AG10803 (cell line): ENCODE results near the gene SMYD5.

Experiments used
- DNase-seq: peaks from one replicate; pipeline ENCODE4 v3.0.0; 2010; ENCODE audit warnings: low read depth
- H3K4me3 ChIP-seq: 2 replicates; pipeline ENCODE4 v1.5.1; 2011; ENCODE audit warnings: mild to moderate bottlenecking, low read length, control low read depth
- CTCF ChIP-seq: conservative IDR thresholded peaks from 2 replicates; pipeline ENCODE4 v1.5.1; 2011; ENCODE audit warnings: mild to moderate bottlenecking, low read length, control low read depth, inconsistent platforms

The SMYD5 gene

DNA sequence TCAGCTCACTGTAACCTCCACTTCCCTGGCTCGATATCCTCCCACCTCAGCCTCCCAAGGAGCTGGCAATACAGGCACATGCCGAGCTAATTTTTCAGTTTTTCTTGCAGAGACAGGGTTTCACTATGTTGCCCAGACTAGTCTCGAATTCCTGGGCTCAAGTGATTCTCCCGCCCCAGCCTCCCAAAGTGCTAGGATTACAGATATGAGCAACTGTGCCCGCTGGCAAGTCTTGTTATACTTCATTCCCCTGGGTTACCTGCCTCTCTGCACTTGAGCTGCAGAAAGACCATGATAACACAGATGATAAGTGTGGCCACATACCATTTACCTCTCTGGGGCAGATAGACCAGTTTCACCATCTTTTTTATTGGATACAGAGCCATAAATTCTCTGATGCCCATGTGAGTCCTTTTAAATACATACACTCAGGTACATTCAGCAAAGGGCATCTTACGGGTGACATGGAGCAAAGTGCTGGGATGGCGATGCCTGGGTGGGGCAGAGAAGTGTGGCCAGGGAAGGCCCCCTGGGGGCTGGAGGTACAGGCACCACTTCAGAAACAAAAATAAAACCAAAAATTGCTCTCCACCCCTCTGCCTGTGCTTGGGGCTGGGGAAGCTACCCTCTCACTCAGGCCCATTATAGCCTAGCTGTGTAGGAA lies 40.4 kb downstream of the SMYD5 start:
- TF ChIP-seq CTCF, result no peak
- no peak overlapping the region for H3K4me3 ChIP-seq
- no peak for DNase-seq

- DNase-seq, result no peak
- TF ChIP-seq CTCF, result no peak
- no peak overlapping the region for H3K4me3 ChIP-seq
Observed at GRCh38 chr2:73255007-73255644, 41.1 kb downstream of the SMYD5 start.

GRCh38 chr2:73255907-73256617 lies 42.0 kb downstream of the SMYD5 start:
- TF ChIP-seq CTCF, result no peak
- DNase-seq, result no peak
- H3K4me3 ChIP-seq, result no peak overlapping the region

- H3K4me3 ChIP-seq, result no peak overlapping the region
- no peak for TF ChIP-seq CTCF
- no peak for DNase-seq
Observed at GRCh38 chr2:73256618-73256922, 42.5 kb downstream of the SMYD5 start.

DNA sequence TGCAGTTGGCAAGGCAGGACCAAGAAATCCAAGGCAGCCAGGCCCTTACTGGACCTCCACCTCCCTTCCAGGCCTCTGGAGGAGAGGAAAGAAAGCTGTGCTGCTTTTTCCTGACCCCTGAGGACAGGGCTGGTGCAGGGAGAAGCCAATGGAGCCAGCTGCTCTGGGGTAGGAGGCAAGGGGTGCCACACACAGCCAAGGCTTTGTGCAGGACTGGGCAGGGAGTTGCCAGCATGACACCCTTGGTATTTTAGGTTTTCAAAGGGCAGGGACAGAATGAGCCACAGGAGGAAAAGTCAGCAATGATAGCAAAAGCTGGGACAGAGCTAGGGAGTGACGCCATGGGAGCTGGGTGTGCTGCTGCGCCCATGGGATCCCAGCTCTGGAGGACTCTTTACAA lies 43.0 kb downstream of the SMYD5 start:
- no peak for DNase-seq
- TF ChIP-seq CTCF, result no peak

GRCh38 chr2:73257425-73258125 lies 43.5 kb downstream of the SMYD5 start:
- no peak for DNase-seq
- H3K4me3 ChIP-seq, result no peak overlapping the region
- no peak for TF ChIP-seq CTCF

More for the DNA sequence above, 43.0 kb downstream of the SMYD5 start:
- H3K4me3 ChIP-seq, result no peak overlapping the region
